ENCODE data around the gene KCNN3.

The KCNN3 gene

GRCh38 chr1:154770897-154771594 lies 99.0 kb downstream of the KCNN3 start:
- Mint-ChIP-seq H3K4me3 (no peak overlapping the region), H3K4me1 (peaks cover 11 to 14% of the 10 kb centered on the region in 2 donors), H3K27ac (no peak overlapping the region), H3K36me3 (no peaks in the 10 kb centered on the region), H3K9me3 (no peaks in the 10 kb centered on the region), H3K27me3 (peaks cover 1 to 2% of the 10 kb centered on the region in 2 donors)
- no peak for DNase-seq
- ATAC-seq (replicated peaks) = no peak

- Mint-ChIP-seq H3K36me3 (no peaks in the 10 kb centered on the region), H3K4me3 (peak overlapping the region in 1 of 2 donors; percentile 31), H3K27me3 (peaks cover 16 to 19% of the 10 kb centered on the region in 2 donors), H3K27ac (peak overlapping the region; percentile 70), H3K9me3 (no peaks in the 10 kb centered on the region), H3K4me1 (peaks cover 11 to 14% of the 10 kb centered on the region in 2 donors)
- DNase-seq (no peak), ATAC-seq (replicated peaks) (peak; percentile 84 to 88)
Measured at GRCh38 chr1:154769193-154769895, 100.7 kb downstream of the KCNN3 start.

- no peak overlapping the region for H3K27ac Mint-ChIP-seq
- peak overlapping the region in 1 of 2 donors; percentile 31 for H3K4me3 Mint-ChIP-seq
- no peaks in the 10 kb centered on the region for H3K9me3 Mint-ChIP-seq
- H3K27me3 Mint-ChIP-seq = peaks cover 21 to 24% of the 10 kb centered on the region in 2 donors
- no peak for DNase-seq
- H3K4me1 Mint-ChIP-seq = peaks cover 11 to 14% of the 10 kb centered on the region in 2 donors
- H3K36me3 Mint-ChIP-seq = no peaks in the 10 kb centered on the region
- no peak for ATAC-seq (replicated peaks)
Measured at GRCh38 chr1:154768456-154769125, 101.5 kb downstream of the KCNN3 start.

- no peak for DNase-seq
- H3K36me3 Mint-ChIP-seq = no peaks in the 10 kb centered on the region
- H3K4me1 Mint-ChIP-seq = peaks cover 11 to 14% of the 10 kb centered on the region in 2 donors
- H3K27me3 Mint-ChIP-seq = peaks cover 22 to 33% of the 10 kb centered on the region in 2 donors
- no peak for ATAC-seq (replicated peaks)
- no peak overlapping the region for H3K27ac Mint-ChIP-seq
- no peaks in the 10 kb centered on the region for H3K9me3 Mint-ChIP-seq
- H3K4me3 Mint-ChIP-seq = no peak overlapping the region
Measured at GRCh38 chr1:154767315-154768240, 102.5 kb downstream of the KCNN3 start.

- no peak overlapping the region for H3K4me3 Mint-ChIP-seq
- H3K9me3 Mint-ChIP-seq = no peaks in the 10 kb centered on the region
- peak overlapping the region; percentile 10 for H3K27ac Mint-ChIP-seq
- H3K36me3 Mint-ChIP-seq = no peaks in the 10 kb centered on the region
- H3K4me1 Mint-ChIP-seq = peaks cover 11 to 14% of the 10 kb centered on the region in 2 donors
- ATAC-seq (replicated peaks) = no peak
- no peak for DNase-seq
- peaks cover 26 to 39% of the 10 kb centered on the region in 2 donors for H3K27me3 Mint-ChIP-seq
Measured at GRCh38 chr1:154765970-154766369, 104.1 kb downstream of the KCNN3 start.

GRCh38 chr1:154764773-154765172 lies 105.3 kb downstream of the KCNN3 start:
- H3K36me3 Mint-ChIP-seq = no peaks in the 10 kb centered on the region
- peaks cover 11 to 16% of the 10 kb centered on the region in 2 donors for H3K4me1 Mint-ChIP-seq
- DNase-seq (no peak), ATAC-seq (replicated peaks) (no peak)
- no peak overlapping the region for H3K27ac Mint-ChIP-seq
- peaks cover 28 to 43% of the 10 kb centered on the region in 2 donors for H3K27me3 Mint-ChIP-seq
- no peak overlapping the region for H3K4me3 Mint-ChIP-seq
- no peaks in the 10 kb centered on the region for H3K9me3 Mint-ChIP-seq

- Mint-ChIP-seq H3K4me1 (peaks cover 8 to 14% of the 10 kb centered on the region in 2 donors), H3K36me3 (no peaks in the 10 kb centered on the region), H3K9me3 (no peaks in the 10 kb centered on the region), H3K4me3 (no peak overlapping the region), H3K27ac (no peak overlapping the region), H3K27me3 (peaks cover 30 to 45% of the 10 kb centered on the region in 2 donors)
- DNase-seq (no peak), ATAC-seq (replicated peaks) (no peak)
Measured at GRCh38 chr1:154764181-154764580, 105.9 kb downstream of the KCNN3 start.

- Mint-ChIP-seq H3K4me1 (peaks cover 14% of the 10 kb centered on the region in 2 donors), H3K36me3 (no peaks in the 10 kb centered on the region), H3K27me3 (peaks cover 42 to 52% of the 10 kb centered on the region in 2 donors), H3K4me3 (peak overlapping the region; percentile 39 to 58), H3K27ac (no peak overlapping the region), H3K9me3 (no peaks in the 10 kb centered on the region)
- DNase-seq (peak; percentile 64), ATAC-seq (replicated peaks) (peak; percentile 94 to 95)
Measured at GRCh38 chr1:154760469-154760933, 109.6 kb downstream of the KCNN3 start.

GRCh38 chr1:154759793-154760192 lies 110.3 kb downstream of the KCNN3 start:
- Mint-ChIP-seq H3K27me3 (peaks cover 40 to 52% of the 10 kb centered on the region in 2 donors), H3K27ac (no peak overlapping the region), H3K4me1 (peaks cover 14% of the 10 kb centered on the region in 2 donors), H3K9me3 (no peaks in the 10 kb centered on the region), H3K4me3 (no peak overlapping the region), H3K36me3 (no peaks in the 10 kb centered on the region)
- DNase-seq (no peak), ATAC-seq (replicated peaks) (no peak)

- H3K27me3 Mint-ChIP-seq = peaks cover 36 to 52% of the 10 kb centered on the region in 2 donors
- H3K36me3 Mint-ChIP-seq = no peaks in the 10 kb centered on the region
Measured at GRCh38 chr1:154759196-154759595, 110.9 kb downstream of the KCNN3 start.

GRCh38 chr1:154758346-154758745 lies 111.7 kb downstream of the KCNN3 start:
- Mint-ChIP-seq H3K4me3 (no peak overlapping the region), H3K36me3 (no peaks in the 10 kb centered on the region), H3K9me3 (no peaks in the 10 kb centered on the region), H3K4me1 (peaks cover 14% of the 10 kb centered on the region in 2 donors), H3K27ac (no peak overlapping the region), H3K27me3 (peaks cover 38 to 52% of the 10 kb centered on the region in 2 donors)
- no peak for ATAC-seq (replicated peaks)
- no peak for DNase-seq

More at GRCh38 chr1:154759196-154759595, 110.9 kb downstream of the KCNN3 start:
- ATAC-seq (replicated peaks) = peak; percentile 43 to 44
- Mint-ChIP-seq H3K9me3 (no peaks in the 10 kb centered on the region), H3K4me1 (peaks cover 14% of the 10 kb centered on the region in 2 donors), H3K4me3 (peak overlapping the region in 1 of 2 donors; percentile 2), H3K27ac (no peak overlapping the region)
- DNase-seq = peak; percentile 16

- no peak overlapping the region for H3K4me3 Mint-ChIP-seq
- H3K9me3 Mint-ChIP-seq = no peaks in the 10 kb centered on the region
- peaks cover 33 to 38% of the 10 kb centered on the region in 2 donors for H3K27me3 Mint-ChIP-seq
- no peak overlapping the region for H3K27ac Mint-ChIP-seq
- no peak for ATAC-seq (replicated peaks)
- peaks cover 14% of the 10 kb centered on the region in 2 donors for H3K4me1 Mint-ChIP-seq
- no peak for DNase-seq
- no peaks in the 10 kb centered on the region for H3K36me3 Mint-ChIP-seq
Measured at GRCh38 chr1:154756793-154757548, 113.1 kb downstream of the KCNN3 start.

All from stimulated activated naive B cell treated with anti-CD40 and anti-IgM and Interleukin-4, amounts not matched to agents 10 μg/mL and 1 μg/mL and 100 μg/mL, for 72 hours (primary cell).